Tibial artery (tissue), 4 donors: Measurements from ENCODE around the gene DMD.

Experiments
- DNase-seq, 2 donors: peaks; one replicate each; pipeline ENCODE4 v3.0.0-alpha.2; 2019
- H3K27ac ChIP-seq, 2 donors: fragments of 200-600 bp; sonication (generic) in 1 of 2; 1 replicate in 1 of 2; 2 replicates in 1 of 2; pipeline ENCODE4 v1.5.1; 2018 to 2019; ENCODE audit warnings: mild to moderate bottlenecking in 1 of 2
- H3K27me3 ChIP-seq, 2 donors: fragments of 200-600 bp; sonication (generic) in 1 of 2; one replicate each; pipeline versions ENCODE4 v1.5.1 to v1.6.0; 2016 to 2019
- H3K36me3 ChIP-seq, 3 donors: fragments of 200-600 bp; sonication (generic) in 2 of 3; one replicate each; pipeline ENCODE4 v1.5.1; 2016 to 2019; ENCODE audit warnings: mild to moderate bottlenecking in 2 of 3
- H3K4me1 ChIP-seq, 4 donors: fragments of 200-600 bp; sonication (generic) in 2 of 4; 1 replicate in 3 of 4; 2 replicates in 1 of 4; pipeline ENCODE4 v1.5.1; 2016 to 2019
- H3K4me3 ChIP-seq, 2 donors: fragments of 200-600 bp; sonication (generic) in 1 of 2; 1 replicate in 1 of 2; 2 replicates in 1 of 2; pipeline ENCODE4 v1.5.1; 2018 to 2019; ENCODE audit warnings: mild to moderate bottlenecking in 2 of 2
- H3K9me3 ChIP-seq, 3 donors: fragments of 200-600 bp; sonication (generic) in 1 of 3; one replicate each; pipeline ENCODE4 v1.5.1; 2016 to 2019
- CTCF ChIP-seq, 2 experiments: fragments of 200-600 bp in 1 of 2; fragments of 450-650 bp in 1 of 2; IDR thresholded peaks; one replicate each; pipeline ENCODE4 v1.5.1; 2017 to 2019; ENCODE audit warnings: antibody characterized with exemption in 2 of 2, mild to moderate bottlenecking in 1 of 2, moderate library complexity in 1 of 2
- intact Hi-C: fragments of 100-400 bp; cut with DNase I; formaldehyde crosslinking; loops from one replicate; pipeline ENCODE4 v1.15.0; 2023; ENCODE audit warnings: low total_unique reads

The DMD gene

GRCh38 chrX:32448945-32449344 lies 762.4 kb downstream of the DMD start:
- Histone ChIP-seq H3K9me3 (no peaks in the 10 kb centered on the region), H3K36me3 (no peaks in the 10 kb centered on the region), H3K27ac (no peak overlapping the region), H3K27me3 (no peaks in the 10 kb centered on the region), H3K4me3 (no peak overlapping the region), H3K4me1 (peaks cover 0 to 3% (median 0%) of the 10 kb centered on the region in 4 donors)
- TF ChIP-seq CTCF (IDR thresholded peaks at IDR 0.05), result no peak
- no peak for DNase-seq
- intact Hi-C loops, result no loop called here

GRCh38 chrX:32448320-32448719 lies 763.0 kb downstream of the DMD start:
- intact Hi-C loops, result no loop called here
- Histone ChIP-seq H3K27me3 (no peaks in the 10 kb centered on the region), H3K27ac (no peak overlapping the region), H3K36me3 (no peaks in the 10 kb centered on the region), H3K4me3 (no peak overlapping the region), H3K9me3 (no peaks in the 10 kb centered on the region), H3K4me1 (peaks cover 0 to 3% (median 0%) of the 10 kb centered on the region in 4 donors)
- TF ChIP-seq CTCF (IDR thresholded peaks at IDR 0.05), result no peak
- no peak for DNase-seq

GRCh38 chrX:32447640-32448039 lies 763.7 kb downstream of the DMD start:
- H3K36me3 ChIP-seq, result no peaks in the 10 kb centered on the region
- H3K27ac ChIP-seq, result no peak overlapping the region
- H3K4me3 ChIP-seq, result no peak overlapping the region
- no peaks in the 10 kb centered on the region for H3K9me3 ChIP-seq
- TF ChIP-seq CTCF (IDR thresholded peaks at IDR 0.05), result no peak
- no peaks in the 10 kb centered on the region for H3K27me3 ChIP-seq
- H3K4me1 ChIP-seq, result peaks cover 0 to 3% (median 0%) of the 10 kb centered on the region in 4 donors
- DNase-seq, result no peak
- intact Hi-C loops, result no loop called here

GRCh38 chrX:32443841-32444240 lies 767.5 kb downstream of the DMD start:
- no peak for TF ChIP-seq CTCF (IDR thresholded peaks at IDR 0.05)
- no peaks in the 10 kb centered on the region for H3K9me3 ChIP-seq
- H3K4me3 ChIP-seq, result no peak overlapping the region
- H3K36me3 ChIP-seq, result no peaks in the 10 kb centered on the region
- DNase-seq, result no peak
- intact Hi-C loops, result no loop called here
- H3K4me1 ChIP-seq, result peaks cover 0 to 3% (median 0%) of the 10 kb centered on the region in 4 donors
- no peaks in the 10 kb centered on the region for H3K27me3 ChIP-seq
- no peak overlapping the region for H3K27ac ChIP-seq

- TF ChIP-seq CTCF (IDR thresholded peaks at IDR 0.05), result no peak
- no peaks in the 10 kb centered on the region for H3K36me3 ChIP-seq
- no peak overlapping the region for H3K4me3 ChIP-seq
- no peak for DNase-seq
- no peak overlapping the region for H3K27ac ChIP-seq
- H3K27me3 ChIP-seq, result no peaks in the 10 kb centered on the region
- no peaks in the 10 kb centered on the region for H3K4me1 ChIP-seq
- H3K9me3 ChIP-seq, result no peaks in the 10 kb centered on the region
- intact Hi-C loops, result no loop called here
These were observed 790.1 kb downstream of the DMD start for GRCh38 chrX:32421266-32421665.

- Histone ChIP-seq H3K4me1 (no peaks in the 10 kb centered on the region), H3K27ac (no peak overlapping the region), H3K27me3 (no peaks in the 10 kb centered on the region), H3K9me3 (no peaks in the 10 kb centered on the region), H3K36me3 (no peaks in the 10 kb centered on the region), H3K4me3 (no peak overlapping the region)
- no peak for DNase-seq
- intact Hi-C loops, result no loop called here
- no peak for TF ChIP-seq CTCF (IDR thresholded peaks at IDR 0.05)
These were observed 803.0 kb downstream of the DMD start for GRCh38 chrX:32408389-32408788.
